DND-41 (cell line): Measurements from ENCODE around the gene ZDHHC17.

Experiments used
- ATAC-seq: fragments of 200-7000 bp; cut with Tn5 transposase; 3 replicates; pipeline ENCODE4 v1.9.1; 2021; ENCODE audit warnings: low read depth; ENCODE audit not compliant: insufficient read depth
- DNase-seq: peaks from one replicate; pipeline ENCODE4 v3.0.0-alpha.2; 2020
- H2AFZ ChIP-seq: 2 replicates; pipeline ENCODE4 v1.6.0; 2012; ENCODE audit warnings: low read depth, low read length
- H3K27ac ChIP-seq: 2 replicates; pipeline ENCODE4 v1.5.1; 2012; ENCODE audit warnings: low read length, inconsistent platforms
- H3K27me3 ChIP-seq: fragments of 200-600 bp; sonication (generic); 2 replicates; pipeline ENCODE4 v1.6.0; 2012; ENCODE audit warnings: low read length, mild to moderate bottlenecking, inconsistent platforms; ENCODE audit not compliant: insufficient read depth, poor library complexity
- H3K36me3 ChIP-seq: 2 replicates; pipeline ENCODE4 v1.5.1; 2012; ENCODE audit warnings: low read length, inconsistent platforms; ENCODE audit not compliant: insufficient read depth
- H3K4me1 ChIP-seq: 2 replicates; pipeline ENCODE4 v1.5.1; 2012; ENCODE audit warnings: mild to moderate bottlenecking, low read length; ENCODE audit not compliant: insufficient read depth
- H3K4me2 ChIP-seq: 2 replicates; pipeline ENCODE4 v1.6.0; 2012; ENCODE audit warnings: mild to moderate bottlenecking, moderate library complexity, low read length, inconsistent platforms; ENCODE audit not compliant: insufficient read depth
- H3K4me3 ChIP-seq, 2 experiments: fragments of 200-600 bp in 1 of 2; shearing (Covaris generic) in 1 of 2; 2 replicates each; pipeline ENCODE4 v1.5.1; 2012 to 2016; ENCODE audit warnings: inconsistent platforms in 2 of 2, low read length in 2 of 2, mild to moderate bottlenecking in 2 of 2, low read depth in 1 of 2, moderate library complexity in 1 of 2
- H3K79me2 ChIP-seq: 2 replicates; pipeline ENCODE4 v1.6.0; 2012; ENCODE audit warnings: low read length, inconsistent platforms; ENCODE audit not compliant: insufficient read depth
- H3K9ac ChIP-seq: 2 replicates; pipeline ENCODE4 v1.6.0; 2012; ENCODE audit warnings: low read depth, mild to moderate bottlenecking, inconsistent platforms, low read length, moderate library complexity
- H3K9me3 ChIP-seq: 2 replicates; pipeline ENCODE4 v1.5.1; 2012; ENCODE audit warnings: low read length, moderate library complexity, mild to moderate bottlenecking, inconsistent platforms; ENCODE audit not compliant: insufficient read depth, severe bottlenecking
- H4K20me1 ChIP-seq: 2 replicates; pipeline ENCODE4 v1.6.0; 2012; ENCODE audit warnings: low read length; ENCODE audit not compliant: insufficient read depth
- CTCF ChIP-seq: IDR thresholded peaks from 2 replicates; pipeline ENCODE4 v1.5.1; 2012; ENCODE audit warnings: borderline replicate concordance, low read length, moderate library complexity, mild to moderate bottlenecking; ENCODE audit not compliant: poor library complexity, severe bottlenecking; ENCODE audit errors: extremely low read depth
- EZH2 ChIP-seq: IDR thresholded peaks from 3 replicates; pipeline ENCODE4 v1.6.1; 2012; ENCODE audit warnings: borderline replicate concordance, low read depth, mild to moderate bottlenecking, moderate library complexity, low read length, inconsistent platforms; ENCODE audit not compliant: severe bottlenecking

The ZDHHC17 gene

GRCh38 chr12:76883151-76883550 lies 119.2 kb downstream of the ZDHHC17 start:
- Histone ChIP-seq H3K36me3 (no peaks in the 10 kb centered on the region), H3K9me3 (no peaks in the 10 kb centered on the region), H3K4me1 (no peaks in the 10 kb centered on the region), H3K27me3 (peaks cover 2% of the 10 kb centered on the region), H3K9ac (no peak overlapping the region), H4K20me1 (no peaks in the 10 kb centered on the region), H3K27ac (no peak overlapping the region), H2AFZ (no peak overlapping the region), H3K4me3 (no peak overlapping the region), H3K79me2 (no peaks in the 10 kb centered on the region), H3K4me2 (no peak overlapping the region)
- no peak for ATAC-seq
- TF ChIP-seq CTCF (no peak), EZH2 (no peak)
- no peak for DNase-seq

DNA sequence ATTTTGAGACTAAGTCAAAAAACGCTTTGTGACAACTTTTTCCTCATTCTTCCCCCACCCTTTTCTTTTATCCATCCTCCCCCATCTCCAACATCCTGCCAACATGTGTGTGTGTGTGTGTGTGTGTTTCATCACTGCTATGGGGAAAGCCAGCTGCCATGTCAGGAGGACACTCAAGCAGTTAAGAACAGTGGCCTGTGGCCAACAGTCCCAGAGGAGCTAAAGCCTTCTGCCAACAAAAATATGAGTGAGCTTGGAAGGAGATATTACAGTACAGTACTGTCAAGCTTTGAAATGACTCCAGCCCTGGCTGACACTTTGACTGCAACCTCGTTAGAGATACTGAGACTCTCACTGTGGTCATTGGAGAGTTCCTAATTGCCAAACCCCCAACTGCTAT lies 119.9 kb downstream of the ZDHHC17 start:
- peaks cover 2% of the 10 kb centered on the region for H3K27me3 ChIP-seq
- no peak overlapping the region for H3K27ac ChIP-seq
- no peaks in the 10 kb centered on the region for H3K4me1 ChIP-seq
- no peaks in the 10 kb centered on the region for H3K79me2 ChIP-seq
- H4K20me1 ChIP-seq, result no peaks in the 10 kb centered on the region
- H3K9me3 ChIP-seq, result no peaks in the 10 kb centered on the region
- H3K4me3 ChIP-seq, result no peak overlapping the region
- ATAC-seq (no peak), DNase-seq (no peak)
- no peak overlapping the region for H2AFZ ChIP-seq
- no peak for TF ChIP-seq EZH2
- TF ChIP-seq CTCF, result no peak
- no peak overlapping the region for H3K4me2 ChIP-seq
- no peak overlapping the region for H3K9ac ChIP-seq
- no peaks in the 10 kb centered on the region for H3K36me3 ChIP-seq

- H3K27ac ChIP-seq, result no peak overlapping the region
- H3K4me2 ChIP-seq, result no peak overlapping the region
- no peaks in the 10 kb centered on the region for H3K79me2 ChIP-seq
- no peaks in the 10 kb centered on the region for H3K9me3 ChIP-seq
- no peaks in the 10 kb centered on the region for H4K20me1 ChIP-seq
- no peaks in the 10 kb centered on the region for H3K27me3 ChIP-seq
- no peak for TF ChIP-seq EZH2
- no peak for TF ChIP-seq CTCF
- H3K9ac ChIP-seq, result no peak overlapping the region
- H3K36me3 ChIP-seq, result no peaks in the 10 kb centered on the region
- DNase-seq (no peak), ATAC-seq (no peak)
- no peaks in the 10 kb centered on the region for H3K4me1 ChIP-seq
- H3K4me3 ChIP-seq, result no peak overlapping the region
- no peak overlapping the region for H2AFZ ChIP-seq
Observed at GRCh38 chr12:76888775-76889174, 124.9 kb downstream of the ZDHHC17 start.
